Adrenal gland (tissue), 5 donors: ENCODE results near the gene PDLIM4.

Source experiments
- POLR2A ChIP-seq, 2 donors: fragments of 450-650 bp; IDR thresholded peaks; one replicate each; pipeline ENCODE4 v1.6.1; 2017; ENCODE audit warnings: antibody characterized with exemption in 2 of 2, mild to moderate bottlenecking in 2 of 2, moderate library complexity in 1 of 2
- TF ChIP-seq, protein P1 (sequence below), 6 experiments: fragments of 450-650 bp in 4 of 6; fragments of 200-600 bp in 2 of 6; sonication (generic) in 1 of 6; IDR thresholded peaks; 1 replicate in 5 of 6; 2 replicates in 1 of 6; pipeline versions ENCODE4 v1.5.1 to v1.8.0; 2016 to 2021; ENCODE audit warnings: antibody characterized with exemption in 6 of 6, mild to moderate bottlenecking in 2 of 6, moderate library complexity in 1 of 6
- donor health status: DM: no; HTN: no; CAD: no.

DNA sequence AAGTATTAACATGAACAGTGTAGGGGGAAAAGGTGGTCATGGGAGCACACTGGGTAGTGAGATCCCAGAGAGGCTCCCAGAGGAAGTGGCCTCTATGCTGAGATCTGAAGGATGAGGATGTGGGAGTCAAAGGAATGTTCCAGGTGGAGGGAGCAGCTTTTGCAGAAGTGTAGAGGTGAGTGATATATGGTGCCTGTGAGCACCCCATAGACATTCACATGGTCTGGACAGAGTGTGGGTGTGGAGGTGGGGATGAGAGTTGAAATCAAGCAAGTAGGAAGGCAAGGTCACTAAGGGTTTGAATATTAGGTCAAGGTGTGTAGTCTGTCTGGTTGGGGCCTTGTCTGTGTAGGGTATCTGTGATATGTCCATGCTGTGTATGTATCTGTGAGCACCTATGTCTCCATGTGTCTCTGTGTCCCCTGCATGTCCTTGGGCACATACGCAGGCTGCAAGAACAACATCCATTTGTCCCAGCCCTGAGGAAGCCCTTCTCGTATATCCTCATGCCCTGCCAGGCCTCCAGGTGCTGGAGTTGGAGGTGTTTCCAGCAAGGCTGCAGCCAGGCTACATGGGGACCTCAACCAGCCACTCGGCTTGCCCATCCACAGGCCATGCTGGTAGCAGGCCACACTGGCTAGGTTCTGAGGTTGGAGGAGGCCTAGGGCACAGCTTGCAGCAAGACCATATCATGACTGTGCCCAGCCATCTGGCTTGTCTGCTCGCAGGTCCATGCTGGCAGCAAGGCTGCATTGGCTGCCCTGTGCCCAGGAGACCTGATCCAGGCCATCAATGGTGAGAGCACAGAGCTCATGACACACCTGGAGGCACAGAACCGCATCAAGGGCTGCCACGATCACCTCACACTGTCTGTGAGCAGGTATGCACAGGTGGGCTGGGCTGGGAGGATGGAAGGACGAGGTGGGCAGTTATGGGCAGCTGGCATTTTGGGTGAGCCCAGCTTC is 4.7 kb downstream of the PDLIM4 start:
- TF ChIP-seq, protein P1, sequence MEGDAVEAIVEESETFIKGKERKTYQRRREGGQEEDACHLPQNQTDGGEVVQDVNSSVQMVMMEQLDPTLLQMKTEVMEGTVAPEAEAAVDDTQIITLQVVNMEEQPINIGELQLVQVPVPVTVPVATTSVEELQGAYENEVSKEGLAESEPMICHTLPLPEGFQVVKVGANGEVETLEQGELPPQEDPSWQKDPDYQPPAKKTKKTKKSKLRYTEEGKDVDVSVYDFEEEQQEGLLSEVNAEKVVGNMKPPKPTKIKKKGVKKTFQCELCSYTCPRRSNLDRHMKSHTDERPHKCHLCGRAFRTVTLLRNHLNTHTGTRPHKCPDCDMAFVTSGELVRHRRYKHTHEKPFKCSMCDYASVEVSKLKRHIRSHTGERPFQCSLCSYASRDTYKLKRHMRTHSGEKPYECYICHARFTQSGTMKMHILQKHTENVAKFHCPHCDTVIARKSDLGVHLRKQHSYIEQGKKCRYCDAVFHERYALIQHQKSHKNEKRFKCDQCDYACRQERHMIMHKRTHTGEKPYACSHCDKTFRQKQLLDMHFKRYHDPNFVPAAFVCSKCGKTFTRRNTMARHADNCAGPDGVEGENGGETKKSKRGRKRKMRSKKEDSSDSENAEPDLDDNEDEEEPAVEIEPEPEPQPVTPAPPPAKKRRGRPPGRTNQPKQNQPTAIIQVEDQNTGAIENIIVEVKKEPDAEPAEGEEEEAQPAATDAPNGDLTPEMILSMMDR (IDR thresholded peaks at IDR 0.05) = no peak
- TF ChIP-seq POLR2A (IDR thresholded peaks at IDR 0.05) = no peak
